Measurements from ENCODE around the gene ZNF768.
A peak's percentile ranks its signal among the peaks of the same experiment; 100 is the strongest.

The ZNF768 gene

GRCh38 chr16:30535106-30535776 is 8.9 kb upstream of the ZNF768 start:
- DNase-seq (ENCODE audit: low read depth) = no peak
- TF ChIP-seq CTCF (IDR thresholded peaks at IDR 0.05; ENCODE audit: low read length, missing control alignments) = no peak
- H3K4me3 ChIP-seq (replicated peaks; ENCODE audit: low read depth, low read length) = peak overlapping the region; percentile 73

- peak; percentile 77 for DNase-seq (ENCODE audit: low read depth)
- H3K4me3 ChIP-seq (replicated peaks; ENCODE audit: low read depth, low read length) = peak within 1 kb of the TSS; percentile 73
- no peak for TF ChIP-seq CTCF (IDR thresholded peaks at IDR 0.05; ENCODE audit: low read length, missing control alignments)
Observed at GRCh38 chr16:30534368-30535105, 8.2 kb upstream of the ZNF768 start, which contains the start of gene ZNF747. TSS of gene ZNF747 (minus strand) at chr16:30534858. CDS start at chr16:30534679, 179 bp downstream.

- peak overlapping the region; percentile 73 for H3K4me3 ChIP-seq (replicated peaks; ENCODE audit: low read depth, low read length)
- DNase-seq (ENCODE audit: low read depth) = no peak
- TF ChIP-seq CTCF (IDR thresholded peaks at IDR 0.05; ENCODE audit: low read length, missing control alignments) = no peak
Observed at GRCh38 chr16:30533748-30534367, 7.5 kb upstream of the ZNF768 start.

- TF ChIP-seq CTCF (IDR thresholded peaks at IDR 0.05; ENCODE audit: low read length, missing control alignments) = no peak
- no peak for DNase-seq (ENCODE audit: low read depth)
- no peak overlapping the region for H3K4me3 ChIP-seq (replicated peaks; ENCODE audit: low read depth, low read length)
Observed at GRCh38 chr16:30533146-30533522, 6.8 kb upstream of the ZNF768 start.

GRCh38 chr16:30532285-30533145 is 6.1 kb upstream of the ZNF768 start:
- no peak for TF ChIP-seq CTCF (IDR thresholded peaks at IDR 0.05; ENCODE audit: low read length, missing control alignments)
- DNase-seq (ENCODE audit: low read depth) = no peak
- H3K4me3 ChIP-seq (replicated peaks; ENCODE audit: low read depth, low read length) = no peak overlapping the region

- no peak overlapping the region for H3K4me3 ChIP-seq (replicated peaks; ENCODE audit: low read depth, low read length)
- DNase-seq (ENCODE audit: low read depth) = no peak
- TF ChIP-seq CTCF (IDR thresholded peaks at IDR 0.05; ENCODE audit: low read length, missing control alignments) = no peak
Observed at GRCh38 chr16:30530163-30531037, 4.0 kb upstream of the ZNF768 start.

Measured in fibroblast of pulmonary artery (primary cell).